HCT116 (cell line): ENCODE results near the gene TRIP10. TPM values are rescaled to one million over a fixed set of nuclear protein-coding genes. Genes with fewer than 3 reads are reported as not detected.

Experiments used
- ATAC-seq: fragments of 200-7000 bp; cut with Tn5 transposase; 2 replicates; pipeline ENCODE4 v1.9.1; 2020; ENCODE audit warnings: mild to moderate bottlenecking, moderate library complexity
- BruUV-seq: library from RNA; stranded (reverse); fragments of 400-500 nt; replicated peaks from 2 replicates; lab custom pipeline; 2021; lab: Mats Ljungman, UMichigan
- CTCF ChIA-PET: fragments of 300-600 bp; sonication (Branson Sonifier 250); formaldehyde crosslinking; loops from one replicate; lab custom pipeline; 2021; ENCODE audit warnings: antibody characterized with exemption; lab: Charles Lee
- POLR2A ChIA-PET: fragments of 300-600, 350-600 bp; sonication (Branson Sonifier 250); formaldehyde crosslinking; loops from one replicate; lab custom pipeline; 2021; ENCODE audit warnings: antibody characterized with exemption; lab: Charles Lee
- RAD21 ChIA-PET, 2 experiments: fragments of 300-600 bp; sonication (Branson Sonifier 250); formaldehyde crosslinking; loops; one replicate each; lab custom pipeline; 2023; ENCODE audit warnings: low total read pairs in 2 of 2; ENCODE audit not compliant: uncharacterized antibody in 2 of 2, unreplicated experiment in 2 of 2, low non-redundant PET in 1 of 2; lab: Charles Lee
- DNase-seq: peaks from one replicate; pipeline ENCODE4 v3.0.0-alpha.2; 2010; ENCODE audit warnings: low read depth, low spot score
- H2AFZ ChIP-seq: fragments of 200-600 bp; shearing (Covaris generic), sonication (generic); 2 replicates; pipeline ENCODE4 v1.6.1; 2017; ENCODE audit warnings: low read depth, mixed run types, mixed read lengths, antibody characterized with exemption, low read length; ENCODE audit not compliant: poor library complexity, severe bottlenecking
- H3K27ac ChIP-seq: 2 replicates; pipeline ENCODE4 v1.5.1; 2012; ENCODE audit warnings: low read depth, low read length
- H3K27me3 ChIP-seq: fragments of 200-600 bp; sonication (generic); 2 replicates; pipeline ENCODE4 v1.6.1; 2016; ENCODE audit warnings: mixed run types, low read length, mixed read lengths; ENCODE audit not compliant: insufficient read depth
- H3K36me3 ChIP-seq, 2 experiments: fragments of 200-500 bp in 1 of 2; fragments of 200-600 bp in 1 of 2; sonication (Bioruptor generic) in 1 of 2; sonication (generic) in 1 of 2; 2 replicates each; pipeline versions ENCODE4 v1.5.1 to v1.6.1; 2014 to 2016; ENCODE audit warnings: low read length in 2 of 2, inconsistent platforms in 1 of 2, mixed read lengths in 1 of 2, mixed run types in 1 of 2; ENCODE audit not compliant: insufficient read depth in 2 of 2, control insufficient read depth in 1 of 2
- H3K4me1 ChIP-seq, 2 experiments: fragments of 200-600 bp in 1 of 2; sonication (generic) in 1 of 2; 2 replicates each; pipeline versions ENCODE4 v1.5.1 to v1.6.1; 2012 to 2017; ENCODE audit warnings: low read length in 2 of 2, inconsistent platforms in 1 of 2, mild to moderate bottlenecking in 1 of 2, mixed read lengths in 1 of 2, mixed run types in 1 of 2, moderate library complexity in 1 of 2; ENCODE audit not compliant: insufficient read depth in 2 of 2, control insufficient read depth in 1 of 2
- H3K4me2 ChIP-seq: fragments of 200-600 bp; sonication (generic); 2 replicates; pipeline ENCODE4 v1.6.1; 2017; ENCODE audit warnings: mixed run types, low read length, mixed read lengths
- H3K4me3 ChIP-seq, 2 experiments: fragments of 200-600 bp in 1 of 2; sonication (generic) in 1 of 2; replicated peaks in 1 of 2; 2 replicates each; pipeline ENCODE4 v1.5.1; 2011 to 2016; ENCODE audit warnings: low read length in 2 of 2, control low read depth in 1 of 2, low read depth in 1 of 2, mild to moderate bottlenecking in 1 of 2, mixed read lengths in 1 of 2, mixed run types in 1 of 2
- H3K79me2 ChIP-seq: fragments of 200-600 bp; sonication (generic); 2 replicates; pipeline ENCODE4 v1.6.1; 2017; ENCODE audit warnings: mild to moderate bottlenecking, mixed run types, low read length, moderate library complexity, mixed read lengths; ENCODE audit not compliant: insufficient read depth
- H3K9ac ChIP-seq: fragments of 200-600 bp; sonication (generic); 2 replicates; pipeline ENCODE4 v1.6.1; 2016; ENCODE audit warnings: low read length, mixed read lengths
- H3K9me2 ChIP-seq: fragments of 200-600 bp; sonication (generic), shearing (Covaris generic); 2 replicates; pipeline ENCODE4 v1.6.1; 2017; ENCODE audit warnings: mixed run types, mild to moderate bottlenecking, moderate library complexity; ENCODE audit not compliant: insufficient read depth
- H3K9me3 ChIP-seq, 2 experiments: fragments of 200-500 bp in 1 of 2; fragments of 200-600 bp in 1 of 2; sonication (Bioruptor generic) in 1 of 2; sonication (generic) in 1 of 2; 2 replicates each; pipeline ENCODE4 v1.6.1; 2014 to 2017; ENCODE audit warnings: low read length in 2 of 2, mixed read lengths in 2 of 2, inconsistent platforms in 1 of 2, low read depth in 1 of 2, mild to moderate bottlenecking in 1 of 2, mixed run types in 1 of 2, moderate library complexity in 1 of 2; ENCODE audit not compliant: control insufficient read depth in 1 of 2, insufficient read depth in 1 of 2
- H4K20me1 ChIP-seq: fragments of 200-600 bp; sonication (generic), shearing (Covaris generic); 2 replicates; pipeline ENCODE4 v1.6.1; 2017; ENCODE audit warnings: mixed run types, mild to moderate bottlenecking, moderate library complexity; ENCODE audit not compliant: insufficient read depth
- EGR1 ChIP-seq: IDR thresholded peaks from 2 replicates; pipeline ENCODE4 v1.6.1; 2012; ENCODE audit warnings: low read depth
- ELF1 ChIP-seq: IDR thresholded peaks from 2 replicates; pipeline ENCODE4 v1.6.1; 2012; ENCODE audit warnings: low read depth, borderline replicate concordance
- EZH2 ChIP-seq: fragments of 200-600 bp; sonication (generic); IDR thresholded peaks from 2 replicates; pipeline ENCODE4 v1.6.1; 2017; ENCODE audit warnings: antibody characterized with exemption, mixed run types
- FOSL1 ChIP-seq: IDR thresholded peaks from 2 replicates; pipeline ENCODE4 v1.6.1; 2012; ENCODE audit warnings: low read depth
- POLR2A ChIP-seq: IDR thresholded peaks from 2 replicates; pipeline ENCODE4 v1.7.0; 2011; ENCODE audit warnings: borderline replicate concordance; ENCODE audit not compliant: insufficient read depth, insufficient read length; ENCODE audit errors: extremely low read depth
- RAD21 ChIP-seq: IDR thresholded peaks from 2 replicates; pipeline ENCODE4 v1.6.1; 2012; ENCODE audit warnings: low read depth, mild to moderate bottlenecking
- SIN3A ChIP-seq: IDR thresholded peaks from 2 replicates; pipeline ENCODE4 v1.6.1; 2012; ENCODE audit warnings: low read depth
- TCF7L2 ChIP-seq: IDR thresholded peaks from 2 replicates; pipeline ENCODE4 v1.7.0; 2011; ENCODE audit warnings: borderline replicate concordance, inconsistent platforms; ENCODE audit not compliant: insufficient read depth, insufficient read length; ENCODE audit errors: extremely low read depth
- intact Hi-C: fragments of 100-400 bp; cut with micrococcal nuclease; formaldehyde crosslinking; loops from 2 replicates; pipeline ENCODE4 v1.10.0; 2022
- total RNA-seq: library from RNA; stranded (reverse); gene quantifications from one replicate; pipeline ENCODE4 v1.2.1, GENCODE V29; 2021; ENCODE audit not compliant: unreplicated experiment
- TF ChIP-seq, protein P1 (sequence below): IDR thresholded peaks from 2 replicates; pipeline ENCODE4 v1.6.1; 2012

The TRIP10 gene
- total RNA-seq, 1 experiment from 2014 or later: 111 TPM

GRCh38 chr19:6777434-6777833 is 38.0 kb downstream of the TRIP10 start:
- BruUV-seq: no TSS peak
- Histone ChIP-seq H3K4me1 (no peaks in the 10 kb centered on the region; a peak in 1 of 4 replicates), H4K20me1 (no peaks in the 10 kb centered on the region), H3K4me2 (no peak overlapping the region), H3K27me3 (no peaks in the 10 kb centered on the region), H3K9ac (no peak overlapping the region), H3K27ac (no peak overlapping the region), H3K9me2 (no peaks in the 10 kb centered on the region), H3K9me3 (no peaks in the 10 kb centered on the region), H2AFZ (no peak overlapping the region), H3K79me2 (no peaks in the 10 kb centered on the region), H3K4me3 (no peak overlapping the region), H3K36me3 (no peaks in the 10 kb centered on the region)
- TF ChIP-seq FOSL1 (no peak), SIN3A (no peak), ELF1 (no peak)
- DNase-seq: no peak
- no peak for ATAC-seq
- RAD21 ChIA-PET: no interaction called here
- POLR2A ChIA-PET: no interaction called here
- CTCF ChIA-PET: no interaction called here
- intact Hi-C loops: no loop called here

GRCh38 chr19:6778386-6778785 is 38.9 kb downstream of the TRIP10 start:
- H3K4me1 ChIP-seq: no peaks in the 10 kb centered on the region; a peak in 1 of 4 replicates
- H3K36me3 ChIP-seq: no peaks in the 10 kb centered on the region
- no peaks in the 10 kb centered on the region for H3K79me2 ChIP-seq
- no peak for ATAC-seq
- no peak overlapping the region for H2AFZ ChIP-seq
- H3K9ac ChIP-seq: no peak overlapping the region
- no peak overlapping the region for H3K27ac ChIP-seq
- no peak for DNase-seq
- H3K4me2 ChIP-seq: no peak overlapping the region
- intact Hi-C loops: no loop called here
- H3K9me3 ChIP-seq: no peaks in the 10 kb centered on the region
- TF ChIP-seq, protein P1, sequence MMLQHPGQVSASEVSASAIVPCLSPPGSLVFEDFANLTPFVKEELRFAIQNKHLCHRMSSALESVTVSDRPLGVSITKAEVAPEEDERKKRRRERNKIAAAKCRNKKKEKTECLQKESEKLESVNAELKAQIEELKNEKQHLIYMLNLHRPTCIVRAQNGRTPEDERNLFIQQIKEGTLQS: no peak
- TF ChIP-seq SIN3A (no peak), RAD21 (no peak), EZH2 (no peak), TCF7L2 (no peak), EGR1 (no peak), POLR2A (no peak)
- no TSS peak for BruUV-seq
- POLR2A ChIA-PET: interaction anchor here (0.5 kb wide), 1 partner anchor 396 kb away, joined by 3 read pairs; no protein-coding TSS in a partner anchor
- H3K4me3 ChIP-seq: no peak overlapping the region
- RAD21 ChIA-PET: no interaction called here
- no peaks in the 10 kb centered on the region for H4K20me1 ChIP-seq
- H3K27me3 ChIP-seq: no peaks in the 10 kb centered on the region
- CTCF ChIA-PET: interaction anchor here (1.2 kb wide), 1 partner anchor 84 kb away, joined by 3 read pairs; no protein-coding TSS in a partner anchor
- H3K9me2 ChIP-seq: no peaks in the 10 kb centered on the region
